GM18868 (cell line): ENCODE measurements around the gene MBD5.

Experiments used
- ATAC-seq: cut with Tn5 transposase; IDR thresholded peaks from one replicate; pipeline ENCODE4 v1.9.1; 2021; ENCODE audit warnings: mild to moderate bottlenecking, moderate library complexity; ENCODE audit not compliant: unreplicated experiment

The MBD5 gene

DNA sequence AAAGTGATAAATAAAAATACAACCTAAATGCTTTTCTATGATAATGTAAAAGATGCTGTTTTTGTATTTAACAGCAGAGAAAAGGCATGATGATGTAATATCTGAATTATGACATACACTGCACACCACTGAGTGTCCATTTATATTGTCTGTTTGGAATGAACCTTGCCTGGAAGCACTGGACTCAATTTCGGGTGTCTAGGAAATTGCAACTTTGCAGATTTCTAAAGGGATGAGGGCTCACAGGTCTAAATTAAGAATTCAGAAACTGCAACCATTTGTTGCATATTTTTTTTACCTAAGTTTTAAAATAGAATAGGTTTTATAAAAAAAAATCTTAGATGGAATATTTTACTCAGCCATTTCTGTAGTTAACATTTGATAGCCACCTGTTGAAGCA, 492.5 kb downstream of the MBD5 start:
- ATAC-seq: no peak

DNA sequence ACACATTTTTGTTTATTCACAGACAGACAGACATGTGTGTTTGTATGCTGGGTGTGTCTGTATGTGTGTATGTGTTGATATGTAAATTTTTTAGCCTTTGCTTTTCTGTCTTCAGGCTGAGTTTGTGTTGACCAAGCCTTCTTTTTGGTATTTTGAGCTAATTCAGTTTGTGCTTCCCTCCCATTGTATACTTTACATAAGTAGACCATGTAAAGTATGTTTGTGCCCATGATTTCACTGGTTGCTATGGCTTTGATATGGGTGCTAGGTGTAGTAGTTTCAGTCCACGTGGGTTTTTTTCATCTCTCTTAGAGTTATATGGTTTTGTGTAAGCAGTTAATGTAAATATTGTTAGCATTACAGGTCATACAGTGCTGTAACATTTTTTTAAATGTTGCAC, 494.2 kb downstream of the MBD5 start:
- no peak for ATAC-seq

DNA sequence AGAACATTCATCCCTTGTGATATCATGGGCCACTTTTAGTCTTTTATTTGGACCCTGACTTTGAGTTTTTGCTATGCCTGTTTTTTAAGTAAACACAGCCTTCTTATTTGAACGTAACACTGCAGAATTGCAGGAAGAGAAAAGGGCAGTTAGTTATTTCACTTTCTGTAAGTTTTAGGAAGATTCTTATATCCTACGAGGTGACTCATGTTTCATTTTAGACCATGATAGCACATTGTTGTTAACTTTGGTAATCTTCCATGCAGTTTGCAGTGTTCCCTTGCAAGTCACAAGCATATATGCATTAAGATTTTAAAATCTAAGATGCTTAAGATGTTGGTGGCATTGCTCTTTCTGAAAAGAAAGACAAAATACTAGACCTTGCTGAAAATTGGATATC, 495.1 kb downstream of the MBD5 start:
- ATAC-seq: no peak

DNA sequence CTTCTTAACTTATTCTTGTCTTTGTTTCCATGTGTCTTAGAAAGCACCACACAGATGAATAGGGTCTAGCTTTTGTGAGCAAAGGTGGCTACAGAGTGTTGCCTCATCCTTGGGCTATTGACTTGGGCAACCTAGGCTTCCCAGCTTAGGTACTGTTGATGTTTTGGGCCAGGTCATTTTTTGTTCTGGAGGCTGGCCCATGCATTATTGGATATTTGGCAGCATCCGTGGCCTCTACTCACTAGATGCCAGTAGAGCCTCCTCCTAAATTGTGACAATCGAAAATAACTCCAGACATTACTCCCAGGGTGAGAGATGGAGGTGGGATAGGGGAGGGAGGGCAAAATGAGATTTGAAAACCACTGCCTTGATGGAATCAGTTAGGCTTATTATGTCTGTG, 496.4 kb downstream of the MBD5 start:
- no peak for ATAC-seq

DNA sequence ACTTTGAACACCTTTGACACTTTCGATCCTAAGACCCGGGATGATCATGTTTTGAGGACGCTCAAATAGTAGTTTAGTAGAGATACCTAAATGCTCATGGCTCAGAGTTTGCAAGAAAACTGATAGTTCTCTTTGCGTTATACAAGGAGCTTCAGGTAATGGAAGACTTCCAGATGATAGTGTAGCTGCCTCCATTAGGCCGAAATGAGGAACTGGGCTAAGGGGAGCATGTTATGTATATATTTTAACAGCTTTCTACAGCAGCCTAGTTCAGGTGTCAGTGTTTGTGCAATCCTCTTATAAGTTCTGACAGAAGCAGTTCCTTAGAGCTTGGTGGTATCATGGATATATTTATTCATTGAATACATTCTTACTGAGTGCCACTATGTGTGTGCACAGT, 496.9 kb downstream of the MBD5 start:
- ATAC-seq: no peak

DNA sequence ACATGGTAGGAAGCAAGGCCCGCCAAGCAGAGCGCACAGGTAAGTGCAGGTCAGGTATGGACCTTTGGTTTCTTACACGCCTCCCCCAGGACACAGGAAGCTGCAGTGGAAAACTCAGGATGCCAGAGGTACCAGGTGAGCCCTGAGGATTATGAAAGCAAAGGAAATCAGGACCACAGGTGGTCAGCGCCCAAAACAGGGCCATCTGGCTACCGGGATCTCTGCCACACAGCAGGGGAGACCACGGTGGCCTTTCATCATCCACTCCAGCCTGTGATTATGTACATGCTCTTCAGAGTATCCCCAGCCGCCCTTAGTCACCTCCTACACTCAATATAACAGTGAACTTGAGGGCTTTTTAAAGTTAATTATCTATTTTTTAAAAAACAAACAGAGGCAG, 498.1 kb downstream of the MBD5 start:
- ATAC-seq: no peak

DNA sequence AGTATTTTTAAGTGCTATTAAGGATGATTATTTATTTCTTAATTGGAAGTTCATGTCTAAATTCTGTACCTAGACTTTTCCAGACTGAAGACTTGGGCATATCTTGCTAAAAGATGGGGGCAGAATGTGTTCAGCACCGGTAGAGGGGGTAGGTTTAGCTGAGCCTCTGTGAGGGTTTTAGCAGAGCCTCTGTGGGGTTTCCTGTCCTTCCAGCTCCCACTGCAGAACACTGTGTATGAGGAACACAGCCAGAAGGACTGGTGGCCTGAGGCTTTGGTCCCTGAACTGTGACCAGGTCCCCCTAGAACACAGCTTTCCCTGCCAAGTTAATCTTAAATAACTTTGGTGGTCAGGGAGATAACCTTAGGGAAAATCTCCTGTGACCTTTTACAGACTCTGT, 500.3 kb downstream of the MBD5 start:
- no peak for ATAC-seq

DNA sequence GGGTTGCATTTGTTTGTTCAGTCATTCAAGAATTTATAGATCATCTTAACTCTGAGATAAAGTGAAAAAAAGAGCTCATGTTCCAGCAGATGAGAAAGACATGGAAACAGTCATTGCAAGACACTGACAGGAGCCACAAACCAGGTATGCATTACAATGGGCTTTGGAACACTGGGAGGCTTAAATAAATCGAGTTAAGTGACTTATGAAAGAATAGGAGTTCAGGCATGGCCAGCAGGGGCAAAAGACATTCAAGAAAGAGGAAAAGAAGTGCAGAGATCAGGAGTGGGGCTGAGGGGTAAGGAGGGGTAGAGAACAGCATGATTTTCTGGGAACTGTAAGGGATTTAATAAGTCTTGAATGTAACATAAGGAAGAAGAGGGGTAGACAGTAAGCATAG, 502.4 kb downstream of the MBD5 start:
- no peak for ATAC-seq

DNA sequence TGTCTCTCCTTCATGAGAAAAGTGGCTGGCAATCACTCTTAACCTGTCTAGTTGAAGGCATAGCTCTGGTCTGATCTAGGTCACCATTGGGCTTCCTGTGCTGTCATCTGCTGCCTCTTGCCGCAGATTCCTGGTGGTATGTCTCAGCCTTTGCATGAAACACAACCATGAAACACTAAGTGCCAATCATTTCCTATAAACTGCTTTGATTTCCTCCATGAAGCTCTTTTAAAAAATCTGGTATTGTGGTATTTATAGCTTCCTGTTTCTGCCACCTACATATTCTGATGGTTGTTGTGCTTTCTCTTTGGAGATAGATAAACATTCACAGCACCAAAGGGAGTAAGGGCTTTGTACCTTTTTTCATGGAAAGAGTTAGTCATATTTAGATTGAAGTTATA, 503.6 kb downstream of the MBD5 start:
- peak; percentile 42 for ATAC-seq

DNA sequence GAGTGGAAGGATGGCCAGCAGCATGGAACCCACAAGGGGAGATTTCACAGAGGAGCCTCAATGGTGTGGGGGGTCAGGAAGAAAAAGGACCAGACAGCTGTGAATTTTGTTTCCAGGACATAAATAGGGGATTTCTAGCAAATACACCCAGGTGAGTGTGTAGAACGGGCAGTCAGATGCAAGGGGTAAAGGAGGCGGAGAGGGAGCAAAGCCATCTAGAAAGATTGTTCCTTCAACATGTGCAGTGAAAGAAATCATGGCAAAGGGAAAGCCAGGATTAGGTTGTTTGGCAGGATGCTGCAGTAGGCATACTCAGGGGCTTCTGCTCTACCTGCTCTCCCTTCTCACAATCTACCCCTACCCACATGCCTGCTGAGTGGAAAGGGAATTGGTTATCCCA, 504.2 kb downstream of the MBD5 start:
- no peak for ATAC-seq

DNA sequence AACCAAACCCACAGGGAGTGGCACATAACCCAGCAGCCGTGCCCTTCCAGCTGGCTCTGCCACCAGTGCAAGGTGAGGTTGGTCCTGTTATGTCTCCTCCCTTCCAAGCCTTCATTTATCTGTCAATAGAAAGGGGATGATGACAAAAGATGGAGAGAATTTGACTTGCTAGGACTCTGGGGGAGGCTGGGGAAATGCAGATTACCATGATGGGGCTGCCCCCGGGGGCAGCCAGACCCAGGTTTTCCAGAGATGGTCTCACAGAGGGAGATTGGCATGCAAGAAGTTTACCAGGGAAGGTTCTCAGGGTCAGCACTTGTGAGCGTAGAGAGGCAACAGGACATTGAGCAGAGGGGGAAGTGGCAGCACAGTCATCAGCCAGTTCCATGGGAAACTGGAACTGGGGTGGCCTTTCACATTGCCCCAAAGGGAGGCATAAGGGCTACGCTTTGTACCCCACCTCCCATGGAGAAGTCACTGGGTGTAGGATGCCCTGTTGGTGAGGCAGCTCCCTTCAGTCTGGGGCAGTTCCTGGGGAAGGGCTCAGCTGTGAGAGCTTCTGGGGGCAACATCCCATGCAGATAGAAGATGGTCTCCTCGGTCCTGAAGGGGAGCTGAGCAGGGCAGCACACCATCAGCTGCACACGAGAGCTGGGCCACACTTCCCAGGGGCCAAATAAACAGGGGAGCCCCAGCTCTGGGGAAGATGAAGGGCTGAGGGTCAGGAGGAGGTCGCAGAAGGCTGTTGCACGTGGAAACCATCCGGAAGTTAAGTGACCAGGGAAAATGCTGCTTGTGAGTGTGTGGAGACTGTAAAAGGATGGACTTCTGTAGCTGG, 505.8 kb downstream of the MBD5 start:
- no peak for ATAC-seq

DNA sequence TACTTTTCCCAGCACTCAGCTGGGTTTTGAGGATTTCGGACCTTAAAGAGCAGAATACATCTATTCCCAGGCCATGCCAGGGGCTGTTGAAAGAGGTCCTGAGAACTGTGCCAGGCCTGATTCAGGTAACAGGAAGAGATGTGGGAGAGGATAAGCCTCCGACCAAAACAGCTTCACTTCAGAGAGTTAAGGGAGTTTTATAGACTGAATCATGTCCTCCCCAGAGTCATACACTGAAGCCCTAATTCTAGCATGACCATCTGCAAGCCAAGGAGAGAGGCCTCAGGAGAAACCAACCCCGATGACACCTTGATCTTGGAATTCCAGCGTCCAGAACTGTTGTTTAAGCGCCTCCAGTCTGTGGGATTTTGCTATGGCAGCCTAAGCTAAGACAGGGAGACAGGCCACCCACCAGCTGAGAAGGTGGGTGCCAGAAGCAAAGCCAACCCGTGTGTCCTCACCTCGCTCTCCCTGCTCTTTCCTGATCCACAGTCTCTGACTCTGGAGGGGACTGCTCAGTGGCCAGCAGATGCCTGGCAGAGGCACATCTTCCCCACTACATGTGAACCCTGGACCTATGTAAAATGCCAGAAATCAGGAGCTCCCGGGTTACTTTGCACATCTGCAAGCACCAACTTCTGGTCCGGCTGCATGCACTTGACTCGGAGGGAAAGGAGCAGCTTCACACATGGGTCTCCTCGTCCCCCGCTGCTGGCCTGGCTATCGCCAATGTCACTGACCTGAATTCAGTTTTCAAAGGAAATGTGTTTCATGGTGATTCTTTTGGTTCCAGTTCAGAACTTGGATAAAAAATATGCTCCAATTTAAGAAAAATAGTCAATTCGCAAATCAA, 506.8 kb downstream of the MBD5 start:
- ATAC-seq: no peak

DNA sequence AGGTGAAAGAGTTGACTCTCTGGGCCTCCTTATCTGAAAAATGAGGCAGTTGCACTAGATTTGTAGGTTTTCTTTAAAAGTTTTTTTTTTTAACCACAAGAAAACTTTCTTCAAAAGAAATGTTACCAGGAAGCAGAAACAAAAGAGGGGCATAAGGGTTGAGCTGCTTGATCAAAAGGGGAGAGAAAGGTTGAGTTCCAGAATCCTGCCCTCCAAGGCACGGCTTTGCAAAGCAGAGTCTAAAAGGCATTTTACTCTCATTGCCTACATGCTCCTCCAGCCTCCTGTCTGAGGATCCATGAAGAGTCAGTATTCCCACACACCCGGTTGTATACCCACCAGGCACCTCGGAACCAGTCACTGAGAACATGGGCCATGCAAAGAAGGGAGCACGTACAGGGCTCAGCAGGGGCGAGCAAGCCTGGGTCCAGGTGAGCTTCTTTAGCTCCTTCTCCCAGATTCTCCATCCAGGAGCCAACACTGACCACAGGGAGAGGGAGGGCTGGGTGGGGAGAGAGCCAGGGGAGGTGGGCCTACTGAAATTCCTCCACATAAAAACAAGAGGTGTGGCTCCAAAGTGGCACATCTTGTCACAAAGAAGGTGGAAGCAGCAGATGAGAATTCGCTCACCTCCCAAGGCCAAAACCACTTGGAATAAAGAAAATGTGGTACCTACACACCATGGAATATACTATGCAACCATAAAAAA, 507.6 kb downstream of the MBD5 start:
- ATAC-seq: no peak

DNA sequence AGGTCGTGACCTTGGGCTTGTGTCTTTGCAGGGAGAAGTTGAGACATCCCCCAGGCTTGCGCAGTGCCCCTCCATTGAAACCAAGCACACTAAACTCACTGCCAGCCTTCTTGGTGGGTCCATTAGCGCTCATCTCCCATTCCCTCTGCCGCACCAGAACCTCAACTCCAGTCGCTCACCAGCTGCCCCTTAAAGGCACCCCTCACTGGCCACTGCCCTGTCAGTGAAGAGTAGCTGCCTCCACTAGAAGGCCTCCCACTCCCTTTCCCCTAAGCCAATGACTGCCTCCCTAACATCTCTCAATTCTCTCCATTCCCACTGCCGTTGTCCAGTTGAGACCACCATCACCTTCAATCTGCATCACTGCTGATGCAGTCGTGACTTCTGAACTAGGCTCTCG, 508.9 kb downstream of the MBD5 start:
- no peak for ATAC-seq

DNA sequence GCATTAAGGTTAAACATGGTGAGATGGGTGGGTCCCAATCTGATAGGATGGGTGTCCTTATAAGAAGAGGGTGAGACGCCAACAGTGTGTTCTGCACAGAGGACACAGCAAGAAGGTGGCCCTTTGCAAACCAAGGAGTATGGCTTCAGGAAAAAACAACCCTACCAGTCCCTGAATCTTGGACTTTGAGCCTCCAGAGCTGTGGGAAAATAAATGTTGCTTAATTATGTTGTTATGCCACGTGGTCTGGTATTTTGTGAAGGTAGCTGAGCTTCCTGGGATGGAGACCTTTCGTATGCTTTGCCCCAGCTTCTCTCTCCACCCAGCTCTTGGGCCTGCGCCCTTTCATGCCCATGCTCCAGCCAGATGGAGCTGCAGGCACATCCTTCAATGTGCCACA, 509.5 kb downstream of the MBD5 start:
- ATAC-seq: no peak

DNA sequence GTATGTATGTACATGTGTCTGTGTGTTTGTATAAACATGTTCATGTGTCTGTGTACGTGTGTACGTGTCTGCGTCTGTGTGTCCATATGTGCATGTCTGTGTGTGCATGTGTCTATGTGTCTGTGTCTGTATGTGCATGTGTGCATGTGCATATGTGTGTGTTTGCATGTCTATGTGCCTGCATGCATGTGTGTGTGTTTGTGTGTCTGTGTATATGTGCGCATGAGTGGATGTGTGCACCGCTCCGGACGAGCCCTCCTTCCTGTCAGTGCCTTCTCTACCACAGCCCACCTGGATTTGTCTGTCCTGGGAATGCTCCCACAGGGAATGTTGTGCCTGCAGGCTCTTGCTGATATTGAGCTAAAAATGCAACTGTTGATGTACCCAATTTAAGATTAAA, 510.3 kb downstream of the MBD5 start:
- no peak for ATAC-seq

DNA sequence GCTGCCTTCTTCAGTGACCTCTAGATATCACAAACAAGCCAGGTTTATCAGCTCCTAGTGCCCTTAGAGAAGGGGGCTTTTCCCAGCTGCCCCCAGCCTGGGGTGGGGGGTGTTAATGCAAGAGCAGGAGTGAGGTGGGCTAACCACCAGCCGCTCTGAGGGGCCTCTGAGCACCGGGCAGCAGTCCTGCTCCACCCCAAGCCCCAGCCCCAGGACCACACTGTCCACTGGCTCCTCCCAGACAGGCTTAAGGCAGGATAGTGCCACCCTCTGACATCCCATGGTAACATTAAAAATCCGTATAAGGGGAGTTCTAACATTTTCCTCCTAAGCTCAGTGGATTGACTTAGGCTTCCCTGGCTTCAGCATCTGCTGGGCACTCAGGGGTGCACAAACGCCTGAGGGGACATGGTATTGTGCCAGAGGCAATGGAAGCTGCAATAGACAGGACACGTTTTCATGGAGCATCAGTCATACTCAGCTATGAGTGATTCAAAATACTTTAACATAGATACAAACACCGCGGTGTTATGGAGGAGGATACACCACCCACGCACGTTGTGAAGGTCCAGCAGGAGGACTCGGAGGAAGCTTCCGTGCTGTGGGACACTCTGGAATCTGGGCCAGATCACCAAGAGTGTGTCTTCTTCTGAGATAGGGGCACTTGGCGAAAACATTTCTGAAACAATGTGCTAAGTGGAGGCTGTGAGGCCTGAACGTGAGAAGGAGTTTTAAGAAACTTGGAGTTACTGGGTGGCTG, 511.0 kb downstream of the MBD5 start:
- ATAC-seq: no peak

DNA sequence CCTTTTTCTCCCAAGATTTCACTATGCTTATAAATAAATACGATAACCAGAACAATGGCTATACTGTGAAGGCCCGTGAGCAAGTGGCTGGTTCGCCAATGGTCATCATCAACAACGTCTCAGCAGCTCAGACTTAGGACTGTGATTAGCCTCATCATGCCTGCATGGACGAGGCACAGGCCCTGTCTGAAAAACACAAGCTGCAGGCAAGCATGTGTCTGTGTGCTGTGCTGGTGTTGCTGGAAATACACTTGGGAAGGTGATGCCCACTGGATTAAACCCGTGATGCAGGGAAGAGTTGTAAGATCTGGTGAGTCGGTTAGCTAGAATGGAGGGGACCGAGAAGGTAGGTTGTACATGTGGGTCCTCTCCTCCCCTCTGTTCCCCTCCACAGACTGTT, 512.1 kb downstream of the MBD5 start:
- no peak for ATAC-seq

DNA sequence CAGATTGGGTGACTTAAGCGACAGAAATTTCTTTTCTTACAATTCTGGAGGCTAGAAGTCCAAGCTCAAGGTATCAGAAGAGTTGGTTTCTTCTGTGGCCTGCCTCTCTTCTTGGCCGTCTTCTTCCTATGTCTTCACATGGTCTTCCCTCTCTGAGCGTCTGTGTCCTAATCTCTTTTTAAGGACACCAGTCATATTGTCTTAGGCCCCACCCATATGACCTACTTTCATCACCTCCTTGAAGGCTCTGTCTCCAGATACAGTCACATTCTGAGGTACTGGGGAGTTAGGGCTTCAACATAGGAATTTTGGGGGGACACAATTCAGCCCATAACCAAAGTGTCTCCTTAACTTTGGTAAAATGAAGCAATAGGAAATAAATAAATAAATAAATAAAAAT, 512.8 kb downstream of the MBD5 start:
- no peak for ATAC-seq

DNA sequence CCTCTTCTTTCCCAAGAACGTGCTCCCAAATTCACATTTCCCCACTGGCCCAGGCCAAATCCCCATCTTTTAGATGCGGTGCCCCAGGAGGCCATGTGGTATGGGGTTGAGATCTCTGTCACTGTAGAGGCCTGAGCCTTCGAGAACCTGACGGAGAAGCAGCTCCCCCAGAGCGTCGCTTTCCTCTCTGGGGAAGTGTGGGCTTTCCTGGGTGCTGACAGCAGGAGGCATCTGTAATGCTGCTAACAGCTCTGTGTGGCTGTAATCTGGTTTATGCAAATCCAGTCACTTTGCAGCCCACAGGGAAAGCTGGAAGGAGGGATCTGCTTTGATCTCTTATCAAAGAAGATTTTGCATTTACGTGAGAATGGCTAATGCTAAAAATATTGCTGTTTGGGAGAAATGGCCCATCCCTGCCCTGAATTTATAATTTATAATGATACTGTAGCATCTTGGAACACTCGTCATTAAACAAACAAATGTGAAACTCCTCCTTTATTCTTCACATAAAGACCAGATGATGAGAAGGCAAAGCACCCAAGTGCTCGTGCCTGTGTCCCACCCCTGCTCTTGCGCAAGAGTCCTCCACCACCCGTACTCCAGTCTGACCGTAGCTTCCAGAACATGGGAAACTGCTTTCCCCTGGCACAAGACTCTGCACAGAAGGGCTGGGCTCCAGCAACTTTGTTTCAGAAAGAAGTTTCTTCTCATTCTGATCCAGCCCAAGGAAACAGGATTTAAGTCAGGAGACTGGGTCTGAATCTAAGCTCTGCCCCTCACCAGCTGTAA, 513.7 kb downstream of the MBD5 start:
- ATAC-seq: no peak
